Right lobe of liver (tissue), 6 donors: ENCODE results near the gene UBA52. TPM values are rescaled to one million over a fixed set of nuclear protein-coding genes. Genes with fewer than 3 reads are reported as not detected.

ENCODE experiments used
- ATAC-seq, 4 donors: fragments of 200-7000 bp; cut with Tn5 transposase; one replicate each; pipeline ENCODE4 v1.9.1; 2020; ENCODE audit warnings: mild to moderate bottlenecking in 4 of 4, moderate library complexity in 4 of 4
- DNase-seq, 3 donors: peaks; one replicate each; pipeline ENCODE4 v3.0.0-alpha.2; 2020
- H3K27ac ChIP-seq, 3 donors: fragments of 200-600 bp; one replicate each; pipeline ENCODE4 v1.8.0; 2022
- H3K27me3 ChIP-seq, 2 donors: fragments of 200-600 bp; one replicate each; pipeline ENCODE4 v1.8.0; 2022
- H3K36me3 ChIP-seq, 4 donors: fragments of 200-600 bp; sonication (generic) in 1 of 4; one replicate each; pipeline versions ENCODE4 v1.5.1 to v1.8.0; 2017 to 2022; ENCODE audit warnings: control low read depth in 1 of 4
- H3K4me1 ChIP-seq, 4 donors: fragments of 200-600 bp; sonication (generic) in 1 of 4; one replicate each; pipeline versions ENCODE4 v1.5.1 to v1.8.0; 2017 to 2022; ENCODE audit warnings: control low read depth in 1 of 4
- H3K4me3 ChIP-seq, 3 donors: fragments of 200-600 bp; one replicate each; pipeline ENCODE4 v1.8.0; 2022
- H3K9me3 ChIP-seq, 4 donors: fragments of 200-600 bp; sonication (generic) in 1 of 4; one replicate each; pipeline versions ENCODE4 v1.5.1 to v1.8.0; 2017 to 2022; ENCODE audit warnings: control low read depth in 1 of 4
- POLR2A ChIP-seq: fragments of 450-650 bp; IDR thresholded peaks from one replicate; pipeline ENCODE4 v1.6.1; 2017; ENCODE audit warnings: antibody characterized with exemption, mild to moderate bottlenecking
- WGBS: methylation state at CpG from one replicate; pipeline ENCODE4 v1.1.6; 2018; ENCODE audit warnings: low coverage, low lambda C conversion rate; ENCODE audit not compliant: insufficient coverage; ENCODE audit errors: missing lambda C conversion rate; 5-methylcytosine and 5-hydroxymethylcytosine counted together
- intact Hi-C, 2 donors: fragments of 100-400 bp; cut with DNase I; formaldehyde crosslinking; loops; one replicate each; pipeline versions ENCODE4 v1.11.2 to v1.14.1; 2022
- total RNA-seq, 6 experiments: library from RNA; depleted of rRNA in 2 of 6; stranded (reverse); fragments of >200 nt in 2 of 6; fragmentation: NEBNext Ultra II Directional in 3 of 6; extraction: Animal tissue kit (Norgen Biotek cat#: 25700) in 3 of 6; gene quantifications; one replicate each; pipeline versions ENCODE4 v1.1.0 to v1.2.4, GENCODE V29; 2016 to 2023
- TF ChIP-seq, protein P1 (sequence below), 4 donors: fragments of 200-600 bp in 3 of 4; fragments of 450-650 bp in 1 of 4; IDR thresholded peaks; one replicate each; pipeline versions ENCODE4 v1.5.1 to v1.8.0; 2016 to 2022; ENCODE audit warnings: antibody characterized with exemption in 4 of 4, mild to moderate bottlenecking in 2 of 4
- donor health status: DM: no; HTN: yes; CAD: no.
- donor health status: DM: no; HTN: no; CAD: no.
- donor health status: DM: no; HTN: no; CAD: no.
- donor health status: DM: no; HTN: yes; CAD: no.
- donor health status: DM: no; HTN: yes; CAD: no.

The UBA52 gene
- total RNA-seq, 6 experiments from 2014 or later, result 256 to 470 (median 406) TPM

- WGBS, result 34% methylated on average over 9 of the region's 9 CpGs
These were observed 37.4 kb downstream of the UBA52 start for GRCh38 chr19:18608805-18609716.

DNA sequence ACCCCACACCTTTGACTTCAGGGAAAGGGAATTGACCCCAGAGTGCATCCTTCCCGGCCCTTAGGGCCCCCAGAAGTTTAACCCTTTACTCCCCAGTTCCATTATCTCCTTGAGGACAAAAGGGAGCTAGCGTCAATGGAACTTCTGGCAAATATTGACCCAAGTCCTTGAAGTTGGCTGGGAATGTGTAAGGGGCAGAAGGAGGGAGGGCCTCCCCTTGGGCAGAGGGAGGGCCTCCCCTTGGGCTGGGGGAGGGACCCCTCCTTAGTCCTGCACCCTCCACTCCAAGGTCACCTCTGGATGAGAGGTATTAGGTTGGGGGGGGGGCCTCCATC lies 38.0 kb downstream of the UBA52 start:
- intact Hi-C loops, result no loop called here
- TF ChIP-seq POLR2A, result no peak
- TF ChIP-seq, protein P1, sequence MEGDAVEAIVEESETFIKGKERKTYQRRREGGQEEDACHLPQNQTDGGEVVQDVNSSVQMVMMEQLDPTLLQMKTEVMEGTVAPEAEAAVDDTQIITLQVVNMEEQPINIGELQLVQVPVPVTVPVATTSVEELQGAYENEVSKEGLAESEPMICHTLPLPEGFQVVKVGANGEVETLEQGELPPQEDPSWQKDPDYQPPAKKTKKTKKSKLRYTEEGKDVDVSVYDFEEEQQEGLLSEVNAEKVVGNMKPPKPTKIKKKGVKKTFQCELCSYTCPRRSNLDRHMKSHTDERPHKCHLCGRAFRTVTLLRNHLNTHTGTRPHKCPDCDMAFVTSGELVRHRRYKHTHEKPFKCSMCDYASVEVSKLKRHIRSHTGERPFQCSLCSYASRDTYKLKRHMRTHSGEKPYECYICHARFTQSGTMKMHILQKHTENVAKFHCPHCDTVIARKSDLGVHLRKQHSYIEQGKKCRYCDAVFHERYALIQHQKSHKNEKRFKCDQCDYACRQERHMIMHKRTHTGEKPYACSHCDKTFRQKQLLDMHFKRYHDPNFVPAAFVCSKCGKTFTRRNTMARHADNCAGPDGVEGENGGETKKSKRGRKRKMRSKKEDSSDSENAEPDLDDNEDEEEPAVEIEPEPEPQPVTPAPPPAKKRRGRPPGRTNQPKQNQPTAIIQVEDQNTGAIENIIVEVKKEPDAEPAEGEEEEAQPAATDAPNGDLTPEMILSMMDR (IDR thresholded peaks at IDR 0.05), result no peak
- WGBS, result 25% methylated on average over 2 of the region's 2 CpGs
- Histone ChIP-seq H3K27me3 (peaks cover 0 to 36% of the 10 kb centered on the region in 2 donors), H3K4me3 (no peak overlapping the region), H3K36me3 (no peaks in the 10 kb centered on the region), H3K9me3 (no peaks in the 10 kb centered on the region), H3K27ac (no peak overlapping the region), H3K4me1 (peaks cover 0 to 7% (median 0%) of the 10 kb centered on the region in 4 donors)
- no peak for ATAC-seq
- DNase-seq, result no peak

More at GRCh38 chr19:18608805-18609716, 37.4 kb downstream of the UBA52 start:
- ATAC-seq (no peak), DNase-seq (no peak)
- TF ChIP-seq, protein P1 (IDR thresholded peaks at IDR 0.05), result no peak
- TF ChIP-seq POLR2A, result no peak
- no peaks in the 10 kb centered on the region for H3K36me3 ChIP-seq
- H3K4me1 ChIP-seq, result peaks cover 0 to 7% (median 0%) of the 10 kb centered on the region in 4 donors
- H3K27me3 ChIP-seq, result peaks cover 0 to 36% of the 10 kb centered on the region in 2 donors
- H3K9me3 ChIP-seq, result no peaks in the 10 kb centered on the region
- intact Hi-C loops, result no loop called here
- H3K4me3 ChIP-seq, result no peak overlapping the region
- no peak overlapping the region for H3K27ac ChIP-seq

GRCh38 chr19:18610245-18610555 lies 38.5 kb downstream of the UBA52 start:
- Histone ChIP-seq H3K27me3 (peaks cover 0 to 36% of the 10 kb centered on the region in 2 donors), H3K27ac (no peak overlapping the region), H3K4me1 (peaks cover 0 to 7% (median 0%) of the 10 kb centered on the region in 4 donors), H3K4me3 (no peak overlapping the region), H3K9me3 (no peaks in the 10 kb centered on the region), H3K36me3 (no peaks in the 10 kb centered on the region)
- WGBS, result 0% methylated on average over 1 of the region's 3 CpGs
- TF ChIP-seq POLR2A, result no peak
- TF ChIP-seq, protein P1 (IDR thresholded peaks at IDR 0.05), result no peak
- DNase-seq (no peak), ATAC-seq (no peak)
- intact Hi-C loops, result no loop called here

DNA sequence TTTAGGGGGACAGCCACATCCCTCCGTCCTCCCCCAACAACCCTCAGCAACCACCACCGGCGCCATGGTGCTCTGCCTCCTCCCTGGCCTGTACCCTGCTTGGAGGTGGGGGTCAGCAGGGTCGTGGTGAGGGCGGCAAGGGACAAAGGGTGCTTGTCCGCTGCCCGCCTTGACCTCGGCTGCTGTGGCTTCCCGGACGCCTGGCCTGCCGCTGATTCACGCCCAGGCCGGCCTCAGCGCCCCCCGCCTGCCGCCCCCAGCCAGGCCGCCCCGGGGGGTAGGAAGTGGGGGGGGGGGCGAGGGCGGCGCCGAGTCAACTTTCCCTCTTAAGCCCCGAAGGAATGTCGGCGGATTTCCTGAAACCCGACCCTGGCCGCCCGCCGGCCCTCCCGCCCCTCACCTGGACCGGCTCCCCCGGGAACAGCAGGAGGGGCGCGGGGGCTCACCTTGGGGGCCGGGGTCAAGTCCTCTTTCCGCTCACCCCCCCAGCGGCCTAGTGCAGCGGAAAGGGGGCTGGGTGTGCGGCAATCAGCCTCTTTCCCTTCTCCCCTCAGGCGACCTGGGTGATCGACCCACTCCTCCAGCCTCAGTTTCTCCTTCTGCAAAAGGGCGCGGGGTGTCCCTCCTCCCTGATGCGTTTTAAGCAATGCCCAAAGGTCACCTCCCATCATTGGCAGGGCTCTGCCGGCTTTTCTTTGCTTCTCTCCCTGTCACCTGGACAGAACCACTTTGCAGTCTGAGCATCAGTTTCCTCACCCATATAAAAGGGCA lies 39.1 kb downstream of the UBA52 start:
- TF ChIP-seq POLR2A, result no peak
- TF ChIP-seq, protein P1 (IDR thresholded peaks at IDR 0.05), result no peak
- 3% methylated on average over 6 of the region's 45 CpGs for WGBS
- intact Hi-C loops, result no loop called here
- Histone ChIP-seq H3K27me3 (peaks cover 0 to 32% of the 10 kb centered on the region in 2 donors), H3K4me3 (no peak overlapping the region), H3K9me3 (no peaks in the 10 kb centered on the region), H3K36me3 (no peaks in the 10 kb centered on the region), H3K27ac (no peak overlapping the region), H3K4me1 (peaks cover 0 to 7% (median 0%) of the 10 kb centered on the region in 4 donors)
- DNase-seq (no peak), ATAC-seq (no peak)
